Superior temporal gyrus (tissue), 1 donor: ENCODE measurements around the gene ING5.

Source experiments
- DNase-seq: peaks from one replicate; pipeline ENCODE4 v3.0.0-alpha.2; 2016; ENCODE audit errors: extremely low spot score

ING5 gene

GRCh38 chr2:241706537-241706936, 4.7 kb downstream of the ING5 start:
- DNase-seq: no peak

DNA sequence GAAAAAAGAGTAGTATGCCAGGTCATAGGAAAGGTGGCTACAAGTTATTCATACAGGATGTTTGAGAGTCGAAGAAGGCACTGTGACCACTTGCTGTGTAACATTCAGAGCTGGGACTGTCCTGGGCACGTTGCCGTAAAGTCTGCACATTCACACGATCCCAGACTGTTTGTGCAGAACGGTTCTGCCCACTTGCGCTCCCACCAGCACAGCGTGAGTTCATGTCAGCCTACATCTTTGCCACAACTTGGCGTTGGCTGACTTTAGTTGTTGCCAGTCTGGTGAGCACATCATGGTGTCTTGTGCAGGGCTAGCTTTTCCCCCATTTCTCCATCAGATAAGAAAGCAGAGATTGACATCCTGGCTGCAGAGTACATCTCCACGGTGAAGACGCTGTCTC, 7.0 kb downstream of the ING5 start:
- DNase-seq: no peak

DNA sequence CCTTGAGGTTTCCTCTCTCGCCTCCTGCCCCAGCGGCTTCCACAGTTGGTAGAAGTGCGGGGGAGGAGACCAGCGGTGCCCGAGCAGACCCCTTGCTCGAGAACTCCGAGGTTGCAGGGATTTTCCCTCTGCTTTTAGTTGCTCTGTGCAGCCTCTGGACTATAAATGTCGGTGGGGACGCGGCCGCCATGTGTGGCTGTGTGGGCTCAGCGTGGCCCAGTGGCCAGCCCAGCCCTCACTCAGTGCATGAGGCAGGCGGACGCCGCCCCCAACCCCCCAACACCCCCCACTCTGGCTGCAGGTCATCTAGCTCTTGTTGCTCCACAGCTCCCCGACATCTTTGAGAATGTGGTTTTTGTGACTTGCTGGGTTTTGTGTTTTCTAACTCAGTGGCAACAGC, 17.3 kb downstream of the ING5 start:
- DNase-seq: no peak

GRCh38 chr2:241720099-241720498, 18.3 kb downstream of the ING5 start:
- no peak for DNase-seq

GRCh38 chr2:241720560-241720959, 18.7 kb downstream of the ING5 start:
- DNase-seq: no peak

GRCh38 chr2:241721852-241722251, 20.0 kb downstream of the ING5 start:
- DNase-seq: no peak

- DNase-seq: no peak
Measured at GRCh38 chr2:241722896-241723454, 21.1 kb downstream of the ING5 start.

DNA sequence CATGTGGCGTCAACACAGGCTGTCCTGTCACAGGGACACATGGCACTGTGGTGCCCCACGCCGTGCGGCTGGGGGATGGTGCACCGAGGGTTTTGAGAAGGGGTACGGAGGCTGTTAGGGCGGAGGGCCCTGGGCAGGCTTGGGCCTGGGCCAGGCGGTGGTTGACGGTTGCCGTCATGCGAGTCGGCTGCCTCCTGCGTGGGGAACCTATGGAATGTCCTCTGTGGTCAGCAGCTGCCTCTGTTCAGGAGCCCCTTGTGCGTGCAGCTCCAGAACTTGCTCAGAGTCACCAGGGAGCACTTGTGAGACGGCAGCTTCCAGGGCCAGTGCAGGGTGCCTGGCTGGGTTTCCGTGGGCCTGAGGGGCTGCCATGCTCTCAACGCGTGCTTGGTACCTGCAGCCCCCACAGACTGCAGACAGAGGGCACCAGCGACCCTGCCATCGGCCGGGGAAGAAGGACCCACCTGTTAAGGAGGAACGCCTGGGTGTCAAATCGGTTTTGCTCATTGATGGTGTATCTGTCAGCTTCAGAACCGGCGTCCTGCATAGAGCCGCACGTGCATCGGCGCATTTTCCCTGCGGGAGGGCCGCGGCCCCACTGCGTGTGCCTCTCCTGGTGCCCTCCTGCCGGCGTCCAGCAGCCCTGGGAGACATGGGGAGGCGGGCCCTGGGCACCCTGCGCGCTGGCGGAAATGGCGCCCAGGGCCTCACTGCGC, 22.6 kb downstream of the ING5 start:
- no peak for DNase-seq

GRCh38 chr2:241724975-241725870, 23.4 kb downstream of the ING5 start:
- DNase-seq: no peak

DNA sequence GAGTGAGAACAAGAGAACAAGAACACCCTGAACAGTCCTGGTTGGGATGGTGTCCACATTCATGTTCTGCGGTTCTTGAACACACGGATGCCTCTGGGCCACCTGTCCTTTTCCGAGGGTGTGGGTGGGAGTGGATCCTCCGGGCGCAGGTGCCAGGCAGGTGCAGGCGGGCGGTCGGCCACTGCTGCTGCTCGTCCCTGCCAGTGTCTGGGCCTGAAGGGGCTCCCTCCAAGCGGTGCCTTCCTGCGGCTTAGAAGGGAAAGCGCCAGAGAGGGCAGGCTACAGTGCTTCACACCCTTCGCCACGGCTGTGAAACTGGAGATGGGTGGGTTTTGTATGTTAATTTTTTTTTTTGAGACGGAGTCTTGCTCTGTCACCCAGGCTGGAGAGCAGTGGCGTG, 24.6 kb downstream of the ING5 start:
- no peak for DNase-seq

DNA sequence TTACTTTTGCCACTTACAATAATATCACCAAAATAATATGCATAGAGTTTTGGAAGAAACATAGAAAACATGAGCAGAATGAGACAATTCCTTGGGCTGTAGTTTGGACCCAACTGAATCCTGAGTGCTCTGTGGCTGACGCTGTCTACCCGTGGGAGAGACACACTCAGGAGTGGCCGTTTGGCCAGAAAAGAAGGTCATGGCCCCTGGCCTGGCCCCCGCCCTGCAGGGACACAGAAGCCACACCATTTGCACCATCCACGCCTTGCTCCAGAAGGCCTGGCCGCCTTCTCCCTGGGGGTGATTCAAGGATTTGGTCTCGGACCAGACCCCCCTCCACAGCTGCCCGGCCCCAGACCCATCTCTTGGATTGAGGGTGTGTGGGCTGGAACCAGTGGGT, 26.2 kb downstream of the ING5 start:
- no peak for DNase-seq

- peak; percentile 68 for DNase-seq
Measured at GRCh38 chr2:241728627-241729026, 26.8 kb downstream of the ING5 start.

DNA sequence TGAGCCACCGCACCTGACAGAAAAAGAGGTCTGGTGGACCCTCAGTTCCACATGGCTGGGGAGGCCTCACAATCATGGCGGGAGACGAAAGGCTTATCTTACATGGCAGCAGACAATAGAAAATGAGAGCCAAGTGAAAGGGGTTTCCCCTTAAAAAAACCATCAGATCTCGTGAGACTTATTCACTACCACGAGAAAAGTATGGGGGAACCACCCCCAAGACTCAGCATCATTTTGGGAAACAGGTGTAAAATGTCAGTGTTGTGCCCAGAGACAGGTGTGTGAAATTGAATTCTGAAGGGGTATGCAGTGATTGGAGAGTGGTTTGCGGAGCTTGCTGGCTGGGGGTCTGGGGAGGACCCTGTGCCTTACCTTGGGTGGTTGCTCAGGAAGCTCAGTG, 28.0 kb downstream of the ING5 start:
- no peak for DNase-seq

DNA sequence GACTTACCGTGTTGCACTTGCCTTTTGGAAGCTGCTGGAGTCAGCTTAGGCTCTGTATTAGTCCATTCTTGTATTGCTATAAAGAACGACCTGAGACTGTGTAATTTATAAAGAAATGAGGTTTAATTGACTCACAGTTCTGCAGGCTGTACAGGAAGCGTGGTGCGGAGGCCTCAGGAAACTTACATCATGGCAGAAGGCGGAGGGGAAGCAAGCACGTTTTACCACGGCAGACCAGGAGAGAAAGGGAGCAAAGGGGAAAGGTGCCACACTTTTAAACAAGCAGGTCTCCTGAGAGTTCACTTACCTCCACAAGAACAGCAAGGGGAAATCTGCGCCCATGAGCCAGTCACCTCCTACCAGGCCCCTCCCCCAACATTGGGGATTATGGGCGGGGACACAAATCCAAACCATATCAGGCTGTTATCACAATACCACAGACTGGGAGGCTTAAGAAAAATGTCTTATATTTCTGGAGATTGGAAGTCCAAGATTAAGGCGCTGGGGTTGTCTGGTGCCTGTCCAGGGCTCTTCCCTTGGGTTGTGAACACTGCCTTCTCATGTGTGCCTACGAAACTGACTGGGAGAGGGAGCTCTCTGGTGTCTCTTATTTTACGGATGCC, 28.9 kb downstream of the ING5 start:
- no peak for DNase-seq

GRCh38 chr2:241732513-241733186, 30.8 kb downstream of the ING5 start:
- DNase-seq: peak; percentile 69

DNA sequence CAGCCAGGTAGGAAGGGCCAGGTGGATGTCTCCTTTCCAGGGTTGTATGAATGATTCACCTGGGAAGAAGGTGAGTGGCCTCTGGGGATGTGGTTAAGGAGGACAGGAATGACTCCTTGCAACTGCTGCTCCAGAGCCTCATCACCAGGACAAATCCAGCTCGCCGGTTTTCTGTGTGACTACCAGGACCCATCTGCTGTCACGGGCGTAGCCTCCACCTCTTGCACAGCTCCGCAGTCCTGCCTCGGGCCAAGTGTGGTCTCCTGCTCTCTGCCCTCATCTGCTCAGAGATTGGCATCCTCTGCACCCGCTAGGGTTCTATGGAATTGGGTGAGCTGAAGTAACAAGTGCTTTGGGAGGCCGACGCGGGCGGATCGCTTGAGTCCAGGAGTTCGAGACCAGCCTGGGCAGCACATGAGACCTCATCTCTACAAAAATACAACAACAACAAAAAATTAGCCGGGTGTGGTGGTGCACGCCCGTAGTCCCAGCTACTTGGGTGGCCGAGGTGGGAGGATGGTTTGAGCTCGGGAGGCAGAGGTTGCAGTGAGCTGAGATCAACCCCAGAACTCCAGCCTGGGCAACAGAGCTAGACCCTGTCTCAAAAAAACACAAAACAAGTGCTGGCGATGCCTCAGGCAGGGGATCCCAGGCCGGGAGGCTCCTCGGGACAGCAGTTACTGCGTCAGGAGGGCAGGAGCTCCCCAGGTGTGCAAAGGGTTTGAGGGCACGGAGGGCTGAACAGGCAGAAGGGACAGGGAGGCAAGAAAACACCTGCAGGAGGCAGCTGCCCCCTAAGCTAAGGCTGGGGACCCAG, 31.8 kb downstream of the ING5 start:
- DNase-seq: no peak

DNA sequence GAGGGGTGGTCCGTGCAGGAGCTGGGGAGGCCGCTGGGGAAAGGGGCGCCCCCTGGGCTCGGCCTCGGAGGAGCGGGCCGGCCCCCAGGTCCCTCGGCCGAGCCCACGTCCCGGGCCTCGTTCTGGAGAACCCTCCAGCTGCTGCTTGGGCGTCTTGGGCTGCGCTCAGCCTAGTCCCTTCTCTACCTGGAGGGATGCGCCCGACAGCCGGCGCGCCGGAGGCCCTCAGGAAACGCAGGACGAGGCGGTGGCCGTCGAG, 32.3 kb downstream of the ING5 start:
- DNase-seq: no peak

DNA sequence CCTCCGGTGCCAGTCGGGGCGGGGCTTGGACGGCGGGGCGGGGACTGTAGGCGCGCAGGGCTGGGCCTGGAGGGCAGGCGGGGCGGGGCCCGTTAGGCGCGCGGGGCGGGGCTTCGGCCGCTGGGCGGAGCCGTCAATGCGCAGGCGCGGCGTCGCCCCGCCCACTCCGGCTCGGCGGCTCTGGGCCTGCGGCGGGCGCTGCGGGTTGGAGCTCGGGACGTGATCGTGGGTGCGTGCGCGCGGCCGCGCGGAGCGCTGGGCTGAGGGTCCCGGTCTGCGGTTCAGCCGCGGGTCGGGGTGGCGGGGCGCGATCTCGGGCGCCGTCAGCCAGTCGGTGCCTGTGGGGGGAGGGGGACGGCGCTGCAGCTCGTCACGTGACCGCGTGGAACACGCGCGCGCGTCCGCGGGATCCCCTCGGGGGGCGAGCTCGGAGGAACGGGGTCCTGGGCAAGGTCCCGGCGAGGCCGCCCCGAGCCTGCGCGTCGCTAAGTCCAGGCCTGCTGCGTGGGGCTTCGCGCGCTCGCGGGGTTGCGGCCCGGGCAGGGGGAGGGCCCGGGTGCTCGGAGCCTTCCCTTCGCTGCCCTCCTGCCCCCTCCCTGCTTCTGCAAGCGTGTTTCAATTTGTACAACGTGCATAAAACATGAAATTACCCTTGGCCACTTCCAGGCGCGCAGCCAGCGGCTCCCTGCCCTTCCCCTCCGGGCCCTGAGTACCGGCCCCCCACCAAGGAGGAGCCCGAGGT, 32.8 kb downstream of the ING5 start, which contains the start of gene D2HGDH:
TSS of gene D2HGDH (plus strand) at position 164 of the 742 bp plus-strand sequence. CDS start 595 bp downstream, outside the sequence.
- DNase-seq: peak; percentile 86

GRCh38 chr2:241736111-241736510, 34.3 kb downstream of the ING5 start:
- DNase-seq: no peak

GRCh38 chr2:241738040-241738686, 36.3 kb downstream of the ING5 start:
- DNase-seq: no peak
